Vagina (tissue), 2 donors: ENCODE data around the gene SIAH2. TPM values are rescaled to one million over a fixed set of nuclear protein-coding genes. Genes with fewer than 3 reads are reported as not detected.

Source experiments
- DNase-seq, 2 donors: peaks; one replicate each; pipeline ENCODE4 v3.0.0-alpha.2; 2017; ENCODE audit errors: extremely low spot score in 2 of 2
- H3K27ac ChIP-seq: fragments of 200-600 bp; sonication (generic); one replicate; pipeline ENCODE4 v1.5.1; 2019
- H3K27me3 ChIP-seq: fragments of 200-600 bp; sonication (generic); one replicate; pipeline ENCODE4 v1.5.1; 2019
- H3K36me3 ChIP-seq, 2 donors: fragments of 200-600 bp; sonication (generic); one replicate each; pipeline ENCODE4 v1.5.1; 2017 to 2019
- H3K4me1 ChIP-seq: fragments of 200-600 bp; sonication (generic); one replicate; pipeline ENCODE4 v1.5.1; 2019
- H3K4me3 ChIP-seq, 2 donors: fragments of 200-600 bp; sonication (generic); 1 replicate in 1 of 2; 2 replicates in 1 of 2; pipeline ENCODE4 v1.5.1; 2016 to 2019
- H3K9me3 ChIP-seq: fragments of 200-600 bp; sonication (generic); one replicate; pipeline ENCODE4 v1.5.1; 2019
- POLR2A ChIP-seq, 2 donors: fragments of 450-650 bp; IDR thresholded peaks; one replicate each; pipeline ENCODE4 v1.6.1; 2017; ENCODE audit warnings: antibody characterized with exemption in 2 of 2, mild to moderate bottlenecking in 2 of 2, moderate library complexity in 2 of 2
- POLR2AphosphoS5 ChIP-seq, 2 donors: sonication (generic); formaldehyde crosslinking; IDR thresholded peaks; one replicate each; pipeline ENCODE4 v1.9.0; 2017; ENCODE audit warnings: antibody characterized with exemption in 2 of 2, mild to moderate bottlenecking in 2 of 2, low read depth in 1 of 2; ENCODE audit not compliant: insufficient read depth in 1 of 2
- intact Hi-C: fragments of 100-400 bp; cut with DNase I; formaldehyde crosslinking; loops from one replicate; pipeline ENCODE4 v1.15.1; 2023
- total RNA-seq: library from RNA; depleted of rRNA; stranded (reverse); fragments of >200 nt; gene quantifications from one replicate; pipeline ENCODE4 v1.2.3, GENCODE V29; 2016
- TF ChIP-seq, protein P1 (sequence below), 3 experiments: fragments of 450-650 bp in 2 of 3; fragments of 200-600 bp in 1 of 3; sonication (generic) in 1 of 3; IDR thresholded peaks; one replicate each; pipeline ENCODE4 v1.5.1; 2017 to 2019; ENCODE audit warnings: antibody characterized with exemption in 3 of 3, mild to moderate bottlenecking in 2 of 3, moderate library complexity in 2 of 3

The SIAH2 gene
- total RNA-seq, 1 donor from 2014 or later, result 71.0 TPM

DNA sequence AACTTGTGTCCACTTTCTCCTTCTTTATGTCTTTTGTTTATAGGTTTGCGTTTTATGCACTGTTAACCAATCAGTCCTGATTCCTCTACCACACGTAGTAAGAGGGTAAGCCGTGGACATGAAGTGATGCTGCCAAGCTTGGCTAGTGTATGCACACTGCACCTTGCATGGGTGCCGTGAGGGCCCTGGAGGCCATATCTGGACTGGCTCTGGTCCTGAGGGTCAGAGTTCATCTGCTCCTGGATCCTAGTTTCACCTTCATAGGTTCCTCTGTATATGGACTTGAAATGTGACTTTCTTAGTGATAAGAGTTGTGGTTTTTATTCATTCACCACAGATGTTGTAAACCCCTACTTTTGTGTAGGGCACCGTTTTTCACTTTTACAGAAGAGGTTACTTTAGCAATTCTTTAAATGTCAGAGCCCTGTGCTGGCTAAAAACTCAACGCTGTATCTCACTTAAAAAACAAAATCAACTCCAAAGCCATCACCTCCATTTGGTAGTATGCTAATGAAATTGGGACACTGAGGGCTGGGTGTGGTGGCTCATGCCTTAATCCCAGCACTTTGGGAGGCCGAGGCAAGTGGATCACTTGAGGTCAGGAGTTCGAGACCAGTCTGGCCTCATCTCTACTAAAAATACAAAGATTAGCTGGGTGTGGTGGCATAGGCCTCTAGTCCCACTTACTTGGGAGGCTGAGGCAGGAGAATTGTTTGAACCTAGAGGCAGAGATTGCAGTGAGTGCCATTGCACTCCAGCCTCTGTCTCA is 22.9 kb downstream of the SIAH2 start:
- Histone ChIP-seq H3K4me3 (no peak overlapping the region), H3K36me3 (peaks cover 0 to 22% of the 10 kb centered on the region in 2 donors), H3K27ac (no peak overlapping the region), H3K9me3 (no peaks in the 10 kb centered on the region), H3K27me3 (no peaks in the 10 kb centered on the region), H3K4me1 (peaks cover 93% of the 10 kb centered on the region)
- peak in 1 of 2 donors; percentile 46 for DNase-seq
- intact Hi-C loops, result no loop called here
- no peak for TF ChIP-seq POLR2A (IDR thresholded peaks at IDR 0.05)
- TF ChIP-seq, protein P1, sequence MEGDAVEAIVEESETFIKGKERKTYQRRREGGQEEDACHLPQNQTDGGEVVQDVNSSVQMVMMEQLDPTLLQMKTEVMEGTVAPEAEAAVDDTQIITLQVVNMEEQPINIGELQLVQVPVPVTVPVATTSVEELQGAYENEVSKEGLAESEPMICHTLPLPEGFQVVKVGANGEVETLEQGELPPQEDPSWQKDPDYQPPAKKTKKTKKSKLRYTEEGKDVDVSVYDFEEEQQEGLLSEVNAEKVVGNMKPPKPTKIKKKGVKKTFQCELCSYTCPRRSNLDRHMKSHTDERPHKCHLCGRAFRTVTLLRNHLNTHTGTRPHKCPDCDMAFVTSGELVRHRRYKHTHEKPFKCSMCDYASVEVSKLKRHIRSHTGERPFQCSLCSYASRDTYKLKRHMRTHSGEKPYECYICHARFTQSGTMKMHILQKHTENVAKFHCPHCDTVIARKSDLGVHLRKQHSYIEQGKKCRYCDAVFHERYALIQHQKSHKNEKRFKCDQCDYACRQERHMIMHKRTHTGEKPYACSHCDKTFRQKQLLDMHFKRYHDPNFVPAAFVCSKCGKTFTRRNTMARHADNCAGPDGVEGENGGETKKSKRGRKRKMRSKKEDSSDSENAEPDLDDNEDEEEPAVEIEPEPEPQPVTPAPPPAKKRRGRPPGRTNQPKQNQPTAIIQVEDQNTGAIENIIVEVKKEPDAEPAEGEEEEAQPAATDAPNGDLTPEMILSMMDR (IDR thresholded peaks at IDR 0.05), result no peak
- TF ChIP-seq POLR2AphosphoS5 (IDR thresholded peaks at IDR 0.05; ENCODE audit: insufficient read depth in 1 of 2, low read depth in 1 of 2), result no peak

GRCh38 chr3:150739200-150739863 is 23.6 kb downstream of the SIAH2 start:
- no peak for DNase-seq
- H3K4me3 ChIP-seq, result no peak overlapping the region
- no peaks in the 10 kb centered on the region for H3K27me3 ChIP-seq
- peak overlapping the region; percentile 49 for H3K27ac ChIP-seq
- H3K4me1 ChIP-seq, result peaks cover 93% of the 10 kb centered on the region
- no peaks in the 10 kb centered on the region for H3K9me3 ChIP-seq
- TF ChIP-seq POLR2AphosphoS5 (IDR thresholded peaks at IDR 0.05; ENCODE audit: insufficient read depth in 1 of 2, low read depth in 1 of 2), result no peak
- TF ChIP-seq, protein P1 (IDR thresholded peaks at IDR 0.05), result no peak
- no peak for TF ChIP-seq POLR2A (IDR thresholded peaks at IDR 0.05)
- intact Hi-C loops, result no loop called here
- peaks cover 0 to 22% of the 10 kb centered on the region in 2 donors for H3K36me3 ChIP-seq

DNA sequence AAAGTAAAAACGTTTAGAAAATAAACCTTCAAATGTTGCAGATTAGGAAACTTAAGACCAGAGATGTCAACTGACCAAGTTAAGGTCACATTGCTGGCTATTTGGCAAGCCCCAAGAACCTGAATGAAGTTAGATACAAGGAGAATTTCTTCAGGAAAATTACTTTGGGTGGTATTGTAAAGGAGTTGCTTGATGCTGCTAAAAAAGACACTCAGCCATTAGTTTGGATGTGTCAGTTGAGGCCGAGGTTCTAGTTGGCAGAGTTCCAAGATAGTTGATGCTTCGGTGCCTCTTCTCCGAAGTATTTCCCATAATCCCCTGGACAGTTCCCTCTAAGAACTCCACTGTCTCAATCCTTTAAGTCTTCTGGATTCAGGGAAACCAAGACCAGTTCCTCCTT is 24.3 kb downstream of the SIAH2 start:
- DNase-seq, result no peak
- no peaks in the 10 kb centered on the region for H3K9me3 ChIP-seq
- TF ChIP-seq POLR2AphosphoS5 (IDR thresholded peaks at IDR 0.05; ENCODE audit: insufficient read depth in 1 of 2, low read depth in 1 of 2), result no peak
- TF ChIP-seq, protein P1 (IDR thresholded peaks at IDR 0.05), result no peak
- no peak for TF ChIP-seq POLR2A (IDR thresholded peaks at IDR 0.05)
- no peaks in the 10 kb centered on the region for H3K27me3 ChIP-seq
- H3K27ac ChIP-seq, result peak overlapping the region; percentile 49
- peaks cover 91% of the 10 kb centered on the region for H3K4me1 ChIP-seq
- no peak overlapping the region for H3K4me3 ChIP-seq
- intact Hi-C loops, result no loop called here
- peaks cover 0 to 22% of the 10 kb centered on the region in 2 donors for H3K36me3 ChIP-seq

DNA sequence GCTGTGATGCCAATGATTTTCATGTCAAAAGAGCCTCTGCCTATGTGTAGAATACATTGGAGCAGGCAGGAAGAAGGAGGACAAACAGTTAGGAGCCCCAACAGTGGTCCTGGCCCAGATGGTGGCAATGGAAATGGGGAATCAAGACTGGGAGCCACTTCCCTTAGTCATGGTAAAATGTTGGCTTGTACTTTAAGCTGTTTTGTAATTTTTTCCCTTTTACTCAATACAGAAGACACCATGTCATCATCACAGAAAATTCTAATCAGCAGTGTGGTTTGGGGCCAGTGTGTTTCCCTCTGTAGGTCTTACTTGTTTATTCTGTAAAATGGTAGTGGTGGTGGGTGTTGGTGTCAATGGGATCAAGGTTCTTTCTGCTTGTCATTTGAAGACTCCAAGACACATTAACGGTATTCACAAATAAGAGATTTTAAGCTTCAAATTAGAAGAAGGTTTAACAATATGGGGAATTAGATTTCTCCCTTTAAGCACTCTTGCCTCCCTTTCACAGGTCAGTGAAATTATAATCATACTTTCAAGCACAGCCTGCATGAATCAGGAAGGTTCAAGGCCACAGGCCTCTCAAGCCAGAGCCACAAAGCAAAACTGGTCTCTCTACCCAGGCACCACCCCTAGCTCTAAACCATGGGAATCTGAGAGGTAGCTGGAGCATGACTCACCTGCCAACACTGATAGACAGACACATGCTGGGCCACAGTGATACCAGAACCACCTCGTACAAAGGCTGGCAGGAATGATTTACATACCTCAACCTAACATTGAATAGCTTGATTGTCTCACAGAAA is 24.9 kb downstream of the SIAH2 start:
- H3K27me3 ChIP-seq, result no peaks in the 10 kb centered on the region
- TF ChIP-seq POLR2A (IDR thresholded peaks at IDR 0.05) (no peak), POLR2AphosphoS5 (IDR thresholded peaks at IDR 0.05; ENCODE audit: insufficient read depth in 1 of 2, low read depth in 1 of 2) (peak in 1 of 2 donors; percentile 19)
- no peaks in the 10 kb centered on the region for H3K9me3 ChIP-seq
- no peak overlapping the region for H3K4me3 ChIP-seq
- H3K27ac ChIP-seq, result peak overlapping the region; percentile 49
- peaks cover 0 to 22% of the 10 kb centered on the region in 2 donors for H3K36me3 ChIP-seq
- peaks cover 89% of the 10 kb centered on the region for H3K4me1 ChIP-seq
- peak in 1 of 2 donors; percentile 86 for DNase-seq
- intact Hi-C loops, result no loop called here
